Stimulated activated CD4-positive, alpha-beta T cell treated with anti-CD3 and anti-CD28 coated beads, Interleukin-15, amount 100 ng/mL, for 24 hours (primary cell): ENCODE results near the gene TNIP1.

Experiments
- DNase-seq: peaks from one replicate; pipeline ENCODE4 v3.0.0-alpha.2; 2020

The TNIP1 gene

DNA sequence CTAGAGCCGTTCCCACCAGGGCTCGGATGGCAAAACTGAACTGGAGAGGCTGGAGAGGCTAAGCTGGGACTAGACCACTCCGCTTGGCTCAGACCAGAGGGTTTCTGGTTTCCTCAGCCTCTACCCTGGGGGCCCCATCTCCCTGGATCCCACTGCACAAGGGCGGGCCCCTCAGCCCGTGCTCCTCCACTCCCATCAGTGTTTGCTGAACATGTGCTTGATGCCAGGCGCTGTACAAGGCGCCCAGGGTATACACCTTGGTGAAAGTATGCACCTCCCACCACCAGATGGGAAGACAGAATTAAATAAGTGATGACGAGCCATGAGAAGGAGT lies 42.5 kb downstream of the TNIP1 start:
- DNase-seq: no peak

DNA sequence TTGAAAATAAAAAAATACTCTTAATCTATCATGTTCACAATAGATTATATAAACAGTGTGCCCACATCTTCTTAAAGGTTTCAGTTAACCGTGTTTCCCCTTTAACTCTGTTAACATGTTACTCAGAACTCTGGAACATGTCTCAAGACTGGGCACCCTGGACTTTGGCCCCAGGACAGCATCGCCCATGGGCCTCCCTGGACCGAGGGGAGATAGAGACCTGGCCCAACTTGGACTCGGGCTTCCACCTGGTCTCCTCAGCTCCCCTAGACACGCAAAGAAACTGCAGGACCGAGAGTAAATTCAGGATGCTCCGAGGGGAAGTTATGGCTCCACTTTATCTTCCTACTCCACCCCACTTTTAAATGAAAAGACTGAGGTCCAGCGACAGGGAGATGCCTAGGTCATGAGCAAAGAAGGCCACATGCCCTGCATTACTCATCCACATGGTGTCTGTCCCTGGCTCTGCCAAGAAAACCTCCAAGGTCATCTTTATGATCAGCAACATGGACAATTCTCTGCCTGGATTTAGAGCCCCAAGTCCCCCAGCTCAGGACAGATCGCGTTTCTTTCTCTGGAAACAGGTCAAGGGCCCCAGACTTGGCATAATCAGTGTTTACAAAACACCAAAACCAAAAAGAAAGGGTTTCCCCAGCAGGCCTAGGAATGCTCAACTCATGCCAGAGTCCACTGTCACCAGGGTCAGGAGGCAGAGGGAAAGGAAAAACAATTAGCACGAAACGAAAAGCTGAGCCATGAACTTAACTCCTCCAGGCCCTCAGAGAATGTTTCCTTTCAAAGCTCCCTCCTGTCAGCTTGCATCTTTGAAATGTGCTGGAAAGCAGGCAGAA lies 43.0 kb downstream of the TNIP1 start:
- no peak for DNase-seq

DNA sequence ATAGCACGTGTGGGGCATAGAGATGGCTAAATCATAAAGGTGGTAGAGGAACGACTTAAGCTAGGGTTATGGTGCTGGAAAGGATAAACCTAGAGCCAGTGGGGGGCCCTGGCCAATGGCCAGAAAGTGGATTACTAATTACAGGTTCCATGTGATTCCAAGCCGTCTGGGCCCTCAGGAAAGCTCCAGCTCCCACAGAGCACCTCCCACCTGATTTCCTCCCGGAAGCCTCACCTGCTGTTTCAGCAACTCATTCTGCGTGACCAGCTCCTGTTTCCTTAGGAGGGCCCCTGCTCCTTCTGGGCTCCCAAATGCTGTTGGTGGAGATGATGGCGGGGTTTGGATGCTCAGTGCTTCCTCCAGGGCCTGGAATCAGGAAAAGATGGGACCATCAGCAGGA lies 44.3 kb downstream of the TNIP1 start:
- DNase-seq: no peak

DNA sequence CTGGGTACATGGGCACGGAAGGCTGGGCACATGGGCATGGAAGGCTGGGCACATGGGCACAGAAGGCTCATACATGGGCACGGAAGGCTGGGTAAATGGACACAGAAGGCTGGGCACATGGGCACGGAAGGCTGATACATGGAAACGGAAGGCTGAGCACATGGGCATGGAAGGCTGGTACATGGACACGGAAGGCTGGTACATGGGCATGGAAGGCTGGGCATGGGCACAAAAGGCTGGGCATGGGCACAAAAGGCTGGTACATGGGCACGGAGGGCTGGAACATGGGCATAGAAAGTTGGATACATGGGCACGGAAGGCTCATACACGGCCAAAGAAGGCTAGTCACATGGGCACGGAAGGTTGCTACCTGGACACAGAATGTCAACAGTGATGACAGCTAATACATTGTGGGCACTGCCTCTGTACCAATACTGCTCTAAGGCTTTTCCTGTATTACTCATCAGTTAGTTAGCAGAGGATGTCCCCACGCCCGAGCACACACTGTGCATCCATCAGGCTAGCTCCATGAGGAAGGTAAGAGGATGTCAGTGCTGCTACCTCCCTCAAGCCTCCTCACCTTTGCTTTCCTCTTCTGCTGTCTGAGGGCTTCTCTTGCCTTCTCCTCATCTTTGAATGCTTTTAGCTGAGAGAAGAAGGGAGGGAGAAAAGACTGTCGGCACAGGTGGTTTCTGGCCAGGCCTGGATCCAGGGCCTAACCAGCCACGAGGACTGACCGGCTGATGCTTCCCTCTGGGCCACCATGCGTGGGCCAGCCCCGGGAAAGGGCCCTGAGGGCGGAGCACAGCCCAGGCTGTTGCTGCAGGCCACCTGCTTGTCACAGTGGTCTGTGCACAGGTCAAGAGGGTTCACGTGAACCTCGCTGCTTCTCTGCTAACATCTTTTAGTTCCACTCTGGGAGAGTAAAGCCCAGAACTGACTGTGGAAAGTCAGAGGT lies 46.1 kb downstream of the TNIP1 start:
- DNase-seq: no peak

DNA sequence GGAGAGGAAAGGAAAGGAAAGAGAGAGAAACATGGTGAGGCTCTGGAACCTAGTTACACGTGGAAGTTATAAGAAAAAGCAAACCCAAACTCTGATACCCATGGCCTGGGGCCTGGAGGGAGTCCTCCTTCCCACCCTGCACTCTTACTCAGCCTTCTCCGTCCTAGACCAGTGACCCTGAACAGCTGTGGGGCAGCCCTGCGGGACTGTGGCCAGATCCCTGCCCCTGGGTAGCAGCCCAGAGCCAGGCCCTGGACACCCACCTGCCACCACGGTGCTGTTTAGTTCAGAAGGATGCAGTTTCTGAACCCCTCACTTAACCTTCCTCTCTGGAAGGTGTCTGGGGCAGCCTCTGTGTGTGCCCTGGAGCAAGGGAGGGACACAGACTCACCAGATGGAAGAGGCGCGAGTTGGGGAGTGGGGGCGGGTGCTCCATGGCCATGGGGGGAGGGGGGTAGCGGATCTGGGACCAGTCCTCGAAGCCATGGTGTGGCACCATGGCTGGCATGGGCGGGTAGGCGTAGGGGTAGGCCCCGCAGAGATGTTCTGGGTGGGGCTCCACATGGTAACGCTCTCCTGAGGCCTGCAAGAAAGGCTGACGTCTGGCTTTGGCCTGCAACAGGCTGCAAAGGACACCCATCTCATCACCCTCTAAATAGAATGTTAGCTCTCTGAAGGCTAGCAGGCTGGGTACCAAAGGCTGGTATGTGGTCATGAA lies 47.5 kb downstream of the TNIP1 start:
- DNase-seq: no peak

DNA sequence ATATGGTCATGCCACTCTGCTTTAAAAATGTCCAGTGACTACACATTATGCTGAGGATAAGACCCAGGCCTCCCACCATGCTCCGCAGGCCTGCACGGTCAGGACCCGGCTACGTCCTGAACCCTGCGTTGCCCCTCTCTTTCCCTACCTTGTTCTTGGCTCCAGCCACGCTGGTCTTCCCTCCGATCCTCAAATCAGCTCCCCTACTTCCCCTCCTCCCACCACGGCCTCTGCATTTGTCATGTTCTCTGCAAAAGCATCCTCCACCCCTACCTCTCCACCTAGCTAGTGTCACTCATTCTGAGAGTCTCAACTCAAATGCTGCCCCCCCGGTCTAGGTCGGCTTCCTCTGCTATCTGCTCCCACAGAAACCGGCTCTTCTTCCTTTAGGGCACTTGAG lies 49.3 kb downstream of the TNIP1 start:
- DNase-seq: no peak

DNA sequence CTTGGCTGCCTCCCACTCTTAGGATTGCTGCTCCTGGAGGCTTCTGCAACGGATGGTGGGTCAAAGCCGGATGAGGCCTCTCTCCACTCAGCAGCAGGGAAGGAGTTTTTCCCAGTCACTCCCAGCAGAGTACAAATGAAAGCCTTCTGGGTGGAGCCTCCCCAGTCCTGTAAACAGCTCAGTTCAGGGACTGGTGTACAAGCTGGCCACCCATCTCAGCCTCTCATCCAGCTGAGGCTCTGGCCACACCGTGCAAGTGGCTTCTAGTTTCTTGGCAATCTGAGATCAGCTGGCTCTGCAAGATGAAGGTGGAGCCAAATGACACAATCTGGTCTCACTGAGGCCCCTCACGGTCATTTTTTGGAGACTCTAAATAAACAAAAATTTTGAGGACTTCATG lies 50.5 kb downstream of the TNIP1 start:
- DNase-seq: no peak

DNA sequence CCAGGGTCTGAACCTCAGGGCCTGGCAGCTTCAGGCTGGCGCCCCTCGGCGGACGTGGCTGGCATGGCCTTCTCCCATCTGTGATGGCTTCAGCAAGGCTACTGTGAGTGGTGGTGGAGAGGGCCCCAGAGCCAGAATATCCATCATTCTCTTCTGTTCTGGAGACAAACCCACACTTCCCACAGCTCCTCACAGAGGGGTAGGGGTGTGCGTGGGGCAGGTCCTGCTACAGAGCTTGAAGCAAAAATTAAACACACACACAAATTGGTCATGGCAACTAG lies 50.8 kb downstream of the TNIP1 start:
- DNase-seq: no peak

DNA sequence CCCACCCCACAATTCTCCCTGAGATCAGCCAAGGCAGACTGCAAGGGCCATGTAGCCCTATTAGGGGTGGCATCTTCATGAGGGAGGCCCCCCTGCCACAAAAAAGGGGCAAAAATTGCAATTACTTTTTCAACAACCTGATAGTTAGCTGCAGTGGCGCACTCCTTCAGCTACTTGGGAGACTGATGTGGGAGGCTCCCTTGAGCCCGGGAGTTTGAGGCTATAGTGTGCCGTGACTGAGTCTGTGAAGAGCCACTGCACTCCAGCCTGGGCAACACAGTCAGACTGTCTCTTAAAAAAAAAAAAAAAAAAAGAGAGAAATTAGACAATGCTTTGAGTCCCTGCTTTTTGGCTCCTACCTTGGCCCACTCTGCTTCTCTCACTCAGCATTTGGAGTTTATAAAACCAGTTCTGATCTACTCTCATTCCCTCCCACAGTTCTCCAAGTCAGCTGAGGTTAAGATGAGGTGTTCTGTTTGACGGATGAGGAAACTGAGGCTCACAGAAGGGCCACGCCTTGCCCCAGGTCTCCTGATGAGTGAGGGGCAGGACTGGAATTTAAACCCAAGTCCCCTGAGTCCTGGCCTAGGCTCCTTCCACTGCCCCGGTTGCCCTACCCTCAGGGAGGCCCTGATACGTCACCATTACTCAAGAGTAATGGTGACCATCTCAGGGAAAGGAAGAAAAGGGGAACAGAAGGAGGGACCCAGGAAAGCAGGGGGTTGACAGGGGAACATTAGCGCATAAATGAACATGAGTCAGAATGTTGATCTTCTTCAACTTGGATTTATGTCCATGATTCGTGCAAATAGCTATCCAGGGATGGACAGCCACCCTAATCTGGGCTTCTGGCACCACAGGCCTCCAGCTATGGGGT lies 51.4 kb downstream of the TNIP1 start:
- DNase-seq: no peak

DNA sequence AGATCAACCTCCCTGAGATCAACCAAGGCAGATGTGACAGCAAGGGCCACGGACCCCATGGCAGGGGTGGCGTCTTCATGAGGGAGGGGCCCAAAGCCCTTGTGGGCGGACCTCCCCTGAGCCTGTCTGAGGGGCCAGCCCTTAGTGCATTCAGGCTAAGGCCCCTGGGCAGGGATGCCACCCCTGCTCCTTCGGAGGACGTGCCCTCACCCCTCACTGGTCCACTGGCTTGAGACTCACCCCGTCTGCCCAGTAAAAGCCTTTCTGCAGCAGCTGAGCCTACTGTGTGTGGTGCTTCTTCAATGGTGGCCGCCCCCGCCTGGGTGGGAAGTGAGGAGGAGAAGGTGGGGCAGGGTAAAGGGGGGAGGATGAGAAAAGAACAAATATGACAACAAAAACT lies 52.1 kb downstream of the TNIP1 start:
- no peak for DNase-seq

DNA sequence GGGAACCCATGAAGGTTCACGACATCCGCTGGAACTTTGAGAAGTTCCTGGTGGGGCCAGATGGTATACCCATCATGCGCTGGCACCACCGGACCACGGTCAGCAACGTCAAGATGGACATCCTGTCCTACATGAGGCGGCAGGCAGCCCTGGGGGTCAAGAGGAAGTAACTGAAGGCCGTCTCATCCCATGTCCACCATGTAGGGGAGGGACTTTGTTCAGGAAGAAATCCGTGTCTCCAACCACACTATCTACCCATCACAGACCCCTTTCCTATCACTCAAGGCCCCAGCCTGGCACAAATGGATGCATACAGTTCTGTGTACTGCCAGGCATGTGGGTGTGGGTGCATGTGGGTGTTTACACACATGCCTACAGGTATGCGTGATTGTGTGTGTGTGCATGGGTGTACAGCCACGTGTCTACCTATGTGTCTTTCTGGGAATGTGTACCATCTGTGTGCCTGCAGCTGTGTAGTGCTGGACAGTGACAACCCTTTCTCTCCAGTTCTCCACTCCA lies 52.8 kb downstream of the TNIP1 start:
- no peak for DNase-seq

DNA sequence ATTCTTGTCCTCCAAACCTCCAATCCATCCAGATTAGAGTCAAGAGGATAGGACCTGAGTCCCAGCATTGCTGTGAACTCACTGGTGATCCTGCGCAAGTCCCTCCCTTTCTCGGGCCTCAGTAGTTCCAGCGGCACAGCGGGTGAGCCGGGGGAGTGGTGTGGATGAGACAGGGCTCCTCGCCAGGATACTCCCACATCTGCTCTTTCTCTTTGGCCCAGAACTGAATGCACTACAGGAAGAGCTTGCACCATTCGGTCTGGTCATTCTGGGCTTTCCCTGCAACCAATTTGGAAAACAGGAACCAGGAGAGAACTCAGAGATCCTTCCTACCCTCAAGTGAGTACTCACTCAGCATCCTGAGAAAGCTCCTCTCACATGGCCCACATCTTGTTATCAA lies 54.2 kb downstream of the TNIP1 start:
- no peak for DNase-seq

DNA sequence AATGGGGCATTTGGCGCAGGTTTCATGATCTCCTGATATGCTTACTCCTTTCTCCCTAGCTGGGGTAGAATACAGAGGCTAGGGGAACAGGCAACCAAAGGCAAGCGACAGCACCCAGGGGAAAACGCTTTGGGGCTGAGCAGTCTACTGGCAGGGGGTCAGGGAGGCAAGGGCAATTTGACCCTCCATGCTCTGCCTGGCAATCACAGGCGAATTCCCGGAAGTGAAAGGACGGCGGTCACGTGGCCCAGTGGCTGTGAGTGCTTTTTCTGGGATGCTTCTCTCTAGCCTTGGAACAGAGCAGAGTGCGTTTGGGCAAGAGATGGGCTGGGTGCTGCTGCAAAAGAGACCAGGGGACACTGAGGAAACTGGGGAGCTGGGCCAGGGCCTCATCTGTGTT lies 54.7 kb downstream of the TNIP1 start:
- DNase-seq: no peak

DNA sequence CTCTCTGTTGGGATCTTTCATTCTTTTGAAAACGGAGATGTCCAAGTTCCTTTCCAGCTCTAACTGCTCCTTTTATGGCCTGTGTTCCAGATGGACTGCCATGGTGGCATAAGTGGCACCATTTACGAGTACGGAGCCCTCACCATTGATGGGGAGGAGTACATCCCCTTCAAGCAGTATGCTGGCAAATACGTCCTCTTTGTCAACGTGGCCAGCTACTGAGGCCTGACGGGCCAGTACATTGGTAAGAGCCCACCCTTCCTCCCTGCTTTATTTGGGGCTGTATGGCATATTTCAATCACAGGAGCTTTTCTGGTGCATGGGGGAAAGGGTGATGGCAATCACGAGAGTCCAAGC lies 55.6 kb downstream of the TNIP1 start:
- no peak for DNase-seq

DNA sequence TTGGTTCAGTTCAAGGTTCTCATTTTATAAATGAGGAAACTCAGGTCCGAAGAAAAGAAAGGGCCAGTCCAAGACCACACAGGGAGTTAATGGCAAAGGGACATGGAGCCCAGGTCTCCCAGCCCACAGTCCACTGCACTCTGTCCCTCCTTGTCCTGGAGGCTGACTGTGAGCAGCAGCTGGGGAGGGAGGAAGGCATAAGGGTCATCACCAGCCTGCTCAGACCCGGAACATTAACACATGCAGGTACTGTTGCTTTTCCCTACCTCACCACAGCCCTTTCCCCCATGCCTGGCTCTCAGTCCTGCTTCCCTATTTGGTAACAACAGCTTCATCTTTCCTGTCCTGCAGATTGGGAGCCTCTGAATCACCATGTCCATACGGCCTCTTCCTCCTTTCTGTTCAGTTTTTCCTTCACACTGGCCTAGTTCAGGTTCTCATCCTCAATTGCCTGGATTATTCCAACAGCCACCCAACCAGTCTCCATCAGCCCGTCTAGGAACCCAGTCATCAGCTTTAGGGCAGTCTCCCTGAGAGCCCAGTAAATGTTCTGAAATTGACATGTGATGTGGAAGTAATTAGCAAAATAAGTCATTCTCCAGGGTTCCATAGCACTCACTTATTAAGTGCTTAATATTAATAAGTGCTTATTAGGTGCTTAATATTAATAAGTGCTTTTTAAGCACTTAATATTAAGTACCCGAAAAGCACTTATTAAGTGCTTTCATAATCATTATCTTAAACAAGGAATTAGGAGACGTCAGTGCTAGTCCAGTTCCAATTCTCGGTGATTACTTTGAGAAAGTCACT lies 56.2 kb downstream of the TNIP1 start:
- no peak for DNase-seq

DNA sequence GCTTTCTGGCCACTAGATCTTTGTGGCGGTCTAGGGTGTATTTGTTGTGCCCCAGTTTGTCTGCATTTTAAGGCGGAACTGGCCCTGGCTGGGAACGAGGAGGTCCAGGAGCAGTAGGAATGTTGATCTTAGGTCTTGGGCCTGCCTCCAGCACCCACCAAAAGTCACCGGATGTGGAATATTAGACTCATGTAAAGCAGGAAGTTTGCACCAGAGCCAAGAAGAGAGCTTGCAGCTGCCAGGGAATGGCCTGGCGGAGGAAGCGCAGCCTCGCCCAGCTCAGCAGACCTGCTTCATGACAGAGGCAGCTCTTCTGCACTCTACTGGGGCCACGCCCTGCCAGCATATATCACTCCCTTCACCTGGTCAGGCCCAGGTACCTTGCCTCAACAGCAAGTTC lies 57.2 kb downstream of the TNIP1 start:
- DNase-seq: no peak

DNA sequence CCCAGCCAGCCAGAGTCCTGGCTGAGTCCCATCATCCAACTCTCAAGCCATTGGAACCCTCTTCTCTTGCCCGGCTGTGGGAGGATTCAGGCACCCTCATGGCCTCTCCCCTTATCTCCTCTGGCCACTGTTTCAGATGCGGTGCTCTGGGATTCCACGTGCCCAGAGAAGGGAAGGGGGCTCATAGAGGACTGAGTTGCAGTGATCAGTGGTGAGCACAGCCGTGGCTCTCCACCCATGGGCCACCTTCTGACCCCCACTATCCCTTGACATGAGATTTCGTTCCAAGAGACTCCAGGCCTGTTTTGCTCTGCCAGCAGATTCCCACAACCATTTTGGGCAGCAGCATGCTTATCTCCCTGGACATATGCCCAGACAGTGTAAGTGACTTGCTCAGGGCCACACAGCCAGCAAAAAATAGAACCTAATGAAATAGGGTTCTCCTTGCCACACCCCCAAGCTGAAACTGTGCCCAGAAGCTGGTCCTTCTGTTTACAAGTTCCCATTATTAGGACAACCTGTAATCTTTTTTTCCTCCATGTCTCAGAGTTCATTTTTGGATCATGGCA lies 57.7 kb downstream of the TNIP1 start:
- DNase-seq: no peak

DNA sequence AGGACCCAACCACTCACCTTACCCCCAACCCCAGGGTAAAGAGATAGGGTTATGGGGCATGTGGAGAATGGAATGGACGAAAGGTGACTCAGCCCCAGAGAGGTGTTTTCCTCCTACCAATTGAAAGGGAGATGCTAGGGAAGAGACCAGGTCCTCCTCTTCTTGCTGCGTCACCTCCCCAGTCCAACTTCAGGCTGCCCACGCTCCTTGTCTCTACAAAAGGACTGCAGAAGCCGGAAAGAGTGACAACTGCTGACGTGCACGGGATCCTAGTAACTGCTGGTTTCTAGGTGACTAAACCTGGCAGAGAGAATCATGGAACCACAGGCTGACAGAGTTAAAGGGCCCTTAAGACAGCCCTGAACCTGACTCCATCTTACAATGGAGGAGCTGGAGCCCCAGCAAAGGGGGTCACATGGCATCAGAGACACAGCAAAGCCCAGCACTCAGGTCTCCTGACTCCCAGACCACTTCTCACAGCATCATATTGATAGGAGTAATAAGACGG lies 58.3 kb downstream of the TNIP1 start:
- DNase-seq: peak; percentile 25

DNA sequence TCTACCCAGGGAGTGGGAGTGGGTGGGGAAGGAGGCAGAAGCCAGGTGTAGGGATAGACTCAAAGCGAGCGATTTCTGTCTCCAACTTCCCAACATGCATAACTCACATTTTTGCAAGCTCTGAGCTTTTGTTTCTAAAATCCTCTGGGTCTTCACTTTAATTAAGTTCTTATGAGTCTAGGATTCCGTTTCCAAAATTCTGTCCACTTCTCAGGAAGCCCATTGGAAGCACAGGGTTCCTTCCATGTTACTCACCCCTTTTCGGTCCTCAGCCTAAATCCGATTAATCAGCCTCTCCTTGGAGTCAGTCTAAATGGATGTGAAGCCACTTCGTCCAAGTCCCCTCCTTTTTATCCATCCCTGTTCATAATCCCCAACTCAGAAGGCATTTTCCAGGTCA lies 59.1 kb downstream of the TNIP1 start:
- no peak for DNase-seq

DNA sequence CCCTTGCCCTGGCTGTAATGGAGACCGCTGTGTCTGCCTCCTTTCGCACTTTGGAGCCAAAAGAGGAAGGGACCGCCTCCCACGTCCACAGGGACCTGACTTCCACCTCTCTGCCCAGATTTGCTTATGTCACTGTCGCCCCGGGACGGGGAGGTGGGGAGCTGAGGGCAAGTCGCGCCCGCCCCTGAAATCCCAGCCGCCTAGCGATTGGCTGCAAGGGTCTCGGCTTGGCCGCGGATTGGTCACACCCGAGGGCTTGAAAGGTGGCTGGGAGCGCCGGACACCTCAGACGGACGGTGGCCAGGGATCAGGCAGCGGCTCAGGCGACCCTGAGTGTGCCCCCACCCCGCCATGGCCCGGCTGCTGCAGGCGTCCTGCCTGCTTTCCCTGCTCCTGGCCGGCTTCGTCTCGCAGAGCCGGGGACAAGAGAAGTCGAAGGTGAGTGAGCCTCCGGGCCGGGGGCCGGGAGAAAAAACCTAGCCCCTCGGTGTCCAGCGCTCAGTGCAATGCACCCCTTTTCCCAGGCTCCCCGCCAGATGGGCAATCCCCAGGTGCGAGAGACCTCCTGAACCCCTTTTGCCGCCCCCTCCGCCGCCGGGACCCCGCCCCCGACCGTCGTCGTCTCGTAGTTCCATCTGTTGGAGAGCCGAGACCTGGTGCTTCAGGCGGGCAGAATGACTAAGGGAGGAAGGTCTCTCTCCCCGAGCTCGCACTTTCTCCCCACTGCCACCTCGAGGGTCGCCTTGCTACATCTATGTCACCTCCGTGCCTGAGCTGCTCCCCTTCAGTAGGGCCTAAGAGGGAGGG lies 60.3 kb downstream of the TNIP1 start, which contains the start of gene GPX3:
GPX3 (plus strand) TSS at position 288 of the 807 bp plus-strand sequence; CDS start at position 352, 64 bp downstream.
- peak; percentile 62 for DNase-seq
